ENCODE measurements around the gene RFX4. TPM values are rescaled to one million over a fixed set of nuclear protein-coding genes. Genes with fewer than 3 reads are reported as not detected.

The RFX4 gene
- total RNA-seq = not detected in 3 replicates

DNA sequence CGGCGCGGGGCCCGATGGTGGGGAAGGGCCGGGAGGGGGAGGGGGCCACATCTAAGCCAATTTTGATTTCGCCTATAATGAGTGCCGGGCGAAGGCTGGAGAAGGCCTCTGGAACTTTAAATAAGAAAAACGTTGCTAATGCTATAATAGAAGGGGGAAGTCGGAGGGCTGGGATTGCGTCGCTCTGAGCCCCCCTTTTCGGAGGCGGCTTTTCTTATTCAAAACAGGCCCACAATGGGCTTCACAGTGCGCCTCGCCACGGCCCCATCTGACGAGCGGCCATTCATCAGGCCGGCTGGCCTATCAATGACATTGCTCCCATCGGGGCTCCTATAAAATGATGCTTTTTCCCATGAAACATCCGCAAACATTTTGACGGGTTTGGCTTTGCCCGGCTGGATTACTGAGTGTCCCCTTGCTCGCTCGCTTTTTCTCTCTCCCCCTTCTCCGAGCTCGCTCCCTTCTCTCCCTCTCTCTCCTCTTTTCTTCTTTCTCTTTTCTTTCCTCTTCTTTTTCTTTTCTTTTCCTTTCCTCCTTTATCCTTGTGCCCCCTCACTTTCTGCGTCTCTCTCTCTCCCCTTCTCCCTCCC, at the start of gene RFX4:
TSS of gene RFX4 (plus strand) at position 364 of the 590 bp plus-strand sequence. CDS start 317 bp downstream, outside the sequence.
- Mint-ChIP-seq H3K36me3 (no peaks in the 10 kb centered on the region), H3K27ac (no peak within 1 kb of the TSS), H3K4me1 (peaks cover 28% of the 10 kb centered on the region), H3K4me3 (peak within 1 kb of the TSS; percentile 22), H3K27me3 (ENCODE audit: low read depth) (peaks cover 99% of the 10 kb centered on the region), H3K9me3 (no peaks in the 10 kb centered on the region)
- TF ChIP-seq CTCF (IDR thresholded peaks at IDR 0.05; ENCODE audit: unreplicated experiment) = no peak
- no peak for DNase-seq (ENCODE audit: low spot score in 2 of 2, unreplicated experiment in 2 of 2)

GRCh38 chr12:106541201-106541600, 41.6 kb upstream of the RFX4 start:
- no peaks in the 10 kb centered on the region for H3K4me1 Mint-ChIP-seq
- no peak for TF ChIP-seq CTCF (IDR thresholded peaks at IDR 0.05; ENCODE audit: unreplicated experiment)
- no peak overlapping the region for H3K4me3 Mint-ChIP-seq
- H3K9me3 Mint-ChIP-seq = peaks cover 14% of the 10 kb centered on the region
- DNase-seq (ENCODE audit: low spot score in 2 of 2, unreplicated experiment in 2 of 2) = no peak
- no peak overlapping the region for H3K27ac Mint-ChIP-seq
- H3K27me3 Mint-ChIP-seq (ENCODE audit: low read depth) = peaks cover 6% of the 10 kb centered on the region
- H3K36me3 Mint-ChIP-seq = no peaks in the 10 kb centered on the region

GRCh38 chr12:106551410-106551809, 31.4 kb upstream of the RFX4 start:
- TF ChIP-seq CTCF (IDR thresholded peaks at IDR 0.05; ENCODE audit: unreplicated experiment) = no peak
- Mint-ChIP-seq H3K9me3 (peaks cover 20% of the 10 kb centered on the region), H3K4me3 (no peak overlapping the region), H3K4me1 (no peaks in the 10 kb centered on the region), H3K36me3 (no peaks in the 10 kb centered on the region), H3K27me3 (ENCODE audit: low read depth) (peaks cover 36% of the 10 kb centered on the region), H3K27ac (no peak overlapping the region)
- DNase-seq (ENCODE audit: low spot score in 2 of 2, unreplicated experiment in 2 of 2) = no peak

DNA sequence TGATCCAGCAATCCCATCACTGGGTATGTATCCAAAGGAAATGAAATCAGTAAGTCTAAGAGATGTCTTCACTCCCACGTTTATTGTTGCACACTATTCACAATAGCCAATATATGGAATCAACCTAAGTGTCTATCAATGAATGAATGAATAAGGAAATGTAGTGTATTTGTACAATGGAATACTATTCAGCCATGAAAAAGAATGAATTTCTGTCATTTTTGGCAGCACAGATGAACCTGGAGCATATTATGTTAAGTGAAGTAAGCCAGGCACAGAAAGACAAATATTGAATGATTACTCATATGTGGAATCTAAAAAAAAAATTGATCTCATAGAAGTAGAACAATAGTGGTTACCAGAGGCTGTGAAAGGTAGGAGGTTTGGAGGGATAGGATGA, 30.6 kb upstream of the RFX4 start:
- Mint-ChIP-seq H3K36me3 (no peaks in the 10 kb centered on the region), H3K27me3 (ENCODE audit: low read depth) (peaks cover 30% of the 10 kb centered on the region), H3K27ac (no peak overlapping the region), H3K4me3 (no peak overlapping the region), H3K4me1 (no peaks in the 10 kb centered on the region), H3K9me3 (peaks cover 20% of the 10 kb centered on the region)
- DNase-seq (ENCODE audit: low spot score in 2 of 2, unreplicated experiment in 2 of 2) = no peak
- TF ChIP-seq CTCF (IDR thresholded peaks at IDR 0.05; ENCODE audit: unreplicated experiment) = no peak

GRCh38 chr12:106564678-106565329, 18.0 kb upstream of the RFX4 start:
- no peak for TF ChIP-seq CTCF (IDR thresholded peaks at IDR 0.05; ENCODE audit: unreplicated experiment)
- Mint-ChIP-seq H3K27ac (no peak overlapping the region), H3K36me3 (no peaks in the 10 kb centered on the region), H3K4me3 (no peak overlapping the region), H3K27me3 (ENCODE audit: low read depth) (peaks cover 70% of the 10 kb centered on the region), H3K9me3 (peaks cover 17% of the 10 kb centered on the region), H3K4me1 (no peaks in the 10 kb centered on the region)
- DNase-seq (ENCODE audit: low spot score in 2 of 2, unreplicated experiment in 2 of 2) = no peak

Measured in mesothelial cell of epicardium (in vitro differentiated cells).